Measurements from ENCODE around the gene SLC27A3.

Gene SLC27A3

DNA sequence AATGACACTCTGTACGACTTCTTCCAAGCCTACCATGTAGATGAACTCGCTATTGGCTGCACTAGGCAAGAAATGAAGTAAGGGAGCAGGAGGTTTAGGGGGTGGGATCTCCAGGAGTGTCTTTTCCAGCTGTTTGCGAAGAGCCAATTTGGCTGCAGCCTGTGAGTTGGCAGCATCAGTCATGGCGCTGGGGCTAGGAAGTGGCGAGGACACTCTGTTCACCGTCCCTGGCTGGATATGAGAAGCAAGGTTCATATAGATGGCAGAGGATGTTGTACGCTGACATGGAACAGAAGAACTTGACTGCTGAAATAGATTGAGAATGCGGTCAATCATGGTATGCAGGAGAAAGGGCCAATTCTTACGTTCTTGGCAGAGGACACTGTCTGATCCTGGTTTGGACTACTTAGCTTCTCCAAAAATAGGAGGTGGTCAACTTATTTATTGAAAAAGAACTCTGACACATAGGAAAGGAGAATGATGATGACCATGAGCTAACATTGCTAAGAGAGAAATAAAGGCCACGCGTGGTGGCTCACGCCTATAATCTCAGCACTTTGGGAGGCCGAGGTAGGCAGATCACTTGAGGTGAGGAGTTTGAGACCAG is 41.2 kb downstream of the SLC27A3 start:
- no peak overlapping the region for H3K4me3 ChIP-seq (ENCODE audit: low read depth, low read length)

DNA sequence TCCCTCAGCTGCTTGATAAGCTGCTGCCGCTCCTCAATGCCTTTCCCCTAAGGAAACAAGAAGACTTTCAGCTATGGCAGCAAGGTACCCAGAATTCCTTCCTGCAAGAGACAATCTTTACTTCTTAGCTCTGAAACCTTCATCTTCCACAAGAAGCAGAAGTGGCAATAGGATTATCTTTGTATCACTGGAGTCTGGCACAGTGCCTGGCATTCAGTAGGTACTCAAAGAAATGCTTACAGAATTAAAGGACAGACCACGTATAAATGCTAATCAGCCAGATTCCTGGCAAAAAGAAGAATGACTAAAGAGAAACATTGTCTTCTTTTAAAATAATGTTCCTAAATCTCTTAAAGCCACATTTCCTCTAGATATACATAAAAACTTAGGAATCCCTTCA is 43.7 kb downstream of the SLC27A3 start:
- Histone ChIP-seq H3K27ac (no peak overlapping the region), H3K4me3 (ENCODE audit: low read depth, low read length) (no peak overlapping the region), H3K9me3 (ENCODE audit: severe bottlenecking) (no peaks in the 10 kb centered on the region), H3K27me3 (ENCODE audit: insufficient read depth, low read depth, severe bottlenecking) (no peaks in the 10 kb centered on the region), H3K36me3 (peaks cover 71% of the 10 kb centered on the region)
- TF ChIP-seq, protein P1, sequence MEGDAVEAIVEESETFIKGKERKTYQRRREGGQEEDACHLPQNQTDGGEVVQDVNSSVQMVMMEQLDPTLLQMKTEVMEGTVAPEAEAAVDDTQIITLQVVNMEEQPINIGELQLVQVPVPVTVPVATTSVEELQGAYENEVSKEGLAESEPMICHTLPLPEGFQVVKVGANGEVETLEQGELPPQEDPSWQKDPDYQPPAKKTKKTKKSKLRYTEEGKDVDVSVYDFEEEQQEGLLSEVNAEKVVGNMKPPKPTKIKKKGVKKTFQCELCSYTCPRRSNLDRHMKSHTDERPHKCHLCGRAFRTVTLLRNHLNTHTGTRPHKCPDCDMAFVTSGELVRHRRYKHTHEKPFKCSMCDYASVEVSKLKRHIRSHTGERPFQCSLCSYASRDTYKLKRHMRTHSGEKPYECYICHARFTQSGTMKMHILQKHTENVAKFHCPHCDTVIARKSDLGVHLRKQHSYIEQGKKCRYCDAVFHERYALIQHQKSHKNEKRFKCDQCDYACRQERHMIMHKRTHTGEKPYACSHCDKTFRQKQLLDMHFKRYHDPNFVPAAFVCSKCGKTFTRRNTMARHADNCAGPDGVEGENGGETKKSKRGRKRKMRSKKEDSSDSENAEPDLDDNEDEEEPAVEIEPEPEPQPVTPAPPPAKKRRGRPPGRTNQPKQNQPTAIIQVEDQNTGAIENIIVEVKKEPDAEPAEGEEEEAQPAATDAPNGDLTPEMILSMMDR (IDR thresholded peaks at IDR 0.05; ENCODE audit: low read depth, low read length) = no peak
- DNase-seq = no peak

More for the DNA sequence above, 41.2 kb downstream of the SLC27A3 start:
- H3K9me3 ChIP-seq (ENCODE audit: severe bottlenecking) = no peaks in the 10 kb centered on the region
- no peak for DNase-seq
- H3K36me3 ChIP-seq = peaks cover 83% of the 10 kb centered on the region
- no peak overlapping the region for H3K27ac ChIP-seq
- TF ChIP-seq, protein P1 (IDR thresholded peaks at IDR 0.05; ENCODE audit: low read depth, low read length) = no peak
- H3K27me3 ChIP-seq (ENCODE audit: insufficient read depth, low read depth, severe bottlenecking) = no peaks in the 10 kb centered on the region

DNA sequence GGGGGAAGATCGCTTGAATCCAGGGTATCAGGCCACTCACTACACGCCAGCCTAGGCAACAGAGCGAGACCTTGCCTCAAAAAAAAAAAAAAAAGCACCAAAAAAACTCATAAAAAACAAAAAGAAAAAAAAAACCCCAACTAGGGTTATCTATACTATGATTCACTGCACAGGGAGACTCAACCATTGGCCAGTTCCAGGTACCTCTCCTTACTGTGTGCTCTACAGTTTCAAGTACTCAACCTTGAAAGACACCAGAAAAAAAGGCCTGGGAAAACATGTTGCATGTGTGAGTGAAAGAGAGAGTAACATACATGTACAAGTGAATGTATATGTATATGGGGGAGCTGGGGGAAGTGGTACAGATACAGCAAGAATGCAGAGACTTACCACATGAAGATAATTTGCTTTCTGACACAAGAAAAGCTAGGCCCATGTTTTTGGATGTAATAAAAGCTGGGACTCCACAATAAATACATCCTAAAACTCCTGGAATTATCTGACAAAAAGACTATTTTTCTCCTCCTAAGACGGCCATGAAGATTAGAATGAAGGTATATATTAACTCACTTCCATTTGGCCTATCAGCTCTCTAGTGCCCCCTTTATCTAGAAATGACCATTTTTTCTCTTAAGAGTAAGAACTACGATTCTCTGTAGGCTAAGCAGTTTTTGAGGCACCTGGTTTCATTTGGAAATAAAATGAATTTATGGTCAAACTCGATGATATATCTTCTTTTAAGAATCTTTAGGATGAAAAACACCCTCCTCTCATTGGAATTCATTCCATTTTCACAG is 52.2 kb downstream of the SLC27A3 start:
- H3K27me3 ChIP-seq (ENCODE audit: insufficient read depth, low read depth, severe bottlenecking) = no peaks in the 10 kb centered on the region
- no peak for DNase-seq
- peaks cover 77% of the 10 kb centered on the region for H3K36me3 ChIP-seq
- H3K9me3 ChIP-seq (ENCODE audit: severe bottlenecking) = no peaks in the 10 kb centered on the region
- no peak overlapping the region for H3K4me3 ChIP-seq (ENCODE audit: low read depth, low read length)
- H3K27ac ChIP-seq = no peak overlapping the region
- TF ChIP-seq, protein P1 (IDR thresholded peaks at IDR 0.05; ENCODE audit: low read depth, low read length) = no peak

Measured in WERI-Rb-1 (cell line).